CD14-positive monocyte (primary cell): ENCODE data around the gene ROBO1. TPM values are rescaled to one million over a fixed set of nuclear protein-coding genes. Genes with fewer than 3 reads are reported as not detected.

Source experiments
- DNase-seq, 3 donors: peaks; one replicate each; pipeline ENCODE4 v3.0.0-alpha.2; 2011 to 2022
- H2AFZ ChIP-seq: 2 replicates; pipeline ENCODE4 v1.6.0; 2012; ENCODE audit warnings: mild to moderate bottlenecking, low read depth, low read length, inconsistent platforms; ENCODE audit not compliant: insufficient read depth, poor library complexity, severe bottlenecking
- H3K27ac ChIP-seq, 2 donors: 1 replicate in 1 of 2; 2 replicates in 1 of 2; pipeline ENCODE4 v1.5.1; 2012 to 2013; ENCODE audit warnings: low read length in 2 of 2, control low read depth in 1 of 2, inconsistent platforms in 1 of 2, low read depth in 1 of 2, mild to moderate bottlenecking in 1 of 2
- H3K27me3 ChIP-seq, 2 donors: one replicate each; pipeline versions ENCODE4 v1.6.0 to v1.6.1; 2011 to 2013; ENCODE audit warnings: low read length in 2 of 2; ENCODE audit not compliant: control insufficient read depth in 2 of 2, insufficient read depth in 2 of 2
- H3K36me3 ChIP-seq, 2 donors: replicated peaks in 1 of 2; 1 replicate in 1 of 2; 2 replicates in 1 of 2; pipeline versions ENCODE4 v1.5.1 to v1.6.1; 2012 to 2013; ENCODE audit warnings: low read length in 2 of 2, control low read depth in 1 of 2, inconsistent platforms in 1 of 2, mild to moderate bottlenecking in 1 of 2; ENCODE audit not compliant: insufficient read depth in 2 of 2, control insufficient read depth in 1 of 2
- H3K4me1 ChIP-seq, 2 donors: 1 replicate in 1 of 2; 2 replicates in 1 of 2; pipeline versions ENCODE4 v1.5.1 to v1.6.1; 2012 to 2013; ENCODE audit warnings: low read length in 2 of 2, control low read depth in 1 of 2, inconsistent platforms in 1 of 2, mild to moderate bottlenecking in 1 of 2, moderate library complexity in 1 of 2; ENCODE audit not compliant: insufficient read depth in 2 of 2, control insufficient read depth in 1 of 2
- H3K4me2 ChIP-seq: replicated peaks from 2 replicates; pipeline ENCODE3; 2012; ENCODE audit warnings: low read length, moderate library complexity, mild to moderate bottlenecking; ENCODE audit not compliant: poor library complexity, severe bottlenecking; ENCODE audit errors: extremely low read depth
- H3K4me3 ChIP-seq, 3 experiments: fragments of 200-600 bp in 1 of 3; sonication (generic) in 1 of 3; replicated peaks in 1 of 3; 1 replicate in 2 of 3; 2 replicates in 1 of 3; pipeline ENCODE4 v1.5.1; 2011 to 2013; ENCODE audit warnings: low read length in 3 of 3, mild to moderate bottlenecking in 3 of 3, control low read depth in 2 of 3, low read depth in 2 of 3, inconsistent platforms in 1 of 3, moderate library complexity in 1 of 3
- H3K79me2 ChIP-seq: 2 replicates; pipeline ENCODE4 v1.6.0; 2012; ENCODE audit warnings: mild to moderate bottlenecking, control low read depth, inconsistent platforms, low read length, moderate library complexity; ENCODE audit not compliant: insufficient read depth
- H3K9ac ChIP-seq: 2 replicates; pipeline ENCODE4 v1.6.0; 2017; ENCODE audit warnings: low read length, mild to moderate bottlenecking; ENCODE audit not compliant: insufficient read depth, poor library complexity, severe bottlenecking
- H3K9me3 ChIP-seq, 2 donors: replicated peaks in 1 of 2; 1 replicate in 1 of 2; 2 replicates in 1 of 2; pipeline versions ENCODE4 v1.5.1 to v1.6.1; 2012 to 2013; ENCODE audit warnings: low read length in 2 of 2, control low read depth in 1 of 2; ENCODE audit not compliant: control insufficient read depth in 1 of 2, insufficient read depth in 1 of 2
- H4K20me1 ChIP-seq: 2 replicates; pipeline ENCODE4 v1.6.0; 2012; ENCODE audit warnings: mild to moderate bottlenecking, low read length, control low read depth, moderate library complexity; ENCODE audit not compliant: insufficient read depth
- H3K27ac Mint-ChIP-seq, 7 donors: one replicate each; pipeline ENCODE4 v1.8.0; 2020; ENCODE audit warnings: mild to moderate bottlenecking in 7 of 7, mixed read lengths in 7 of 7, moderate library complexity in 6 of 7, inconsistent platforms in 2 of 7
- H3K27me3 Mint-ChIP-seq, 3 donors: one replicate each; pipeline ENCODE4 v1.8.0; 2021 to 2022; ENCODE audit warnings: low read depth in 3 of 3, mild to moderate bottlenecking in 3 of 3, mixed read lengths in 3 of 3, moderate library complexity in 3 of 3, inconsistent platforms in 1 of 3
- H3K36me3 Mint-ChIP-seq, 2 donors: one replicate each; pipeline ENCODE4 v1.8.0; 2020; ENCODE audit warnings: mixed read lengths in 2 of 2, inconsistent platforms in 1 of 2, mild to moderate bottlenecking in 1 of 2
- H3K4me1 Mint-ChIP-seq: one replicate; pipeline ENCODE4 v1.8.0; 2020; ENCODE audit warnings: mild to moderate bottlenecking, mixed read lengths
- H3K4me3 Mint-ChIP-seq, 2 donors: one replicate each; pipeline ENCODE4 v1.8.0; 2020; ENCODE audit warnings: mild to moderate bottlenecking in 2 of 2, mixed read lengths in 2 of 2, moderate library complexity in 1 of 2
- H3K9me3 Mint-ChIP-seq, 7 donors: one replicate each; pipeline ENCODE4 v1.8.0; 2020 to 2022; ENCODE audit warnings: mixed read lengths in 7 of 7, mild to moderate bottlenecking in 6 of 7, moderate library complexity in 6 of 7, inconsistent platforms in 2 of 7
- WGBS: methylation state at CpG from one replicate; pipeline ENCODE4 v1.1.5; 2013; ENCODE audit warnings: missing lambda C conversion rate; ENCODE audit not compliant: insufficient coverage; 5-methylcytosine and 5-hydroxymethylcytosine counted together
- intact Hi-C, 2 donors: fragments of 100-400 bp; cut with micrococcal nuclease; formaldehyde crosslinking; loops; one replicate each; pipeline versions ENCODE4 v1.15.0 to v1.15.1; 2023
- polyA plus RNA-seq, 3 donors: library from polyadenylated mRNA; depleted of rRNA in 1 of 3; unstranded in 2 of 3; stranded (reverse) in 1 of 3; fragments of 300-500 nt in 2 of 3; fragments of >200 nt in 1 of 3; fragmentation: Illumina TruSeq in 2 of 3; gene quantifications; 1 replicate in 2 of 3; 2 replicates in 1 of 3; pipeline ENCODE4 v1.2.3, GENCODE V29; 2012 to 2021
- TF ChIP-seq, protein P1 (sequence below): fragments of 200-600 bp; IDR thresholded peaks from one replicate; pipeline ENCODE4 v1.8.0; 2022; ENCODE audit warnings: antibody characterized with exemption, mild to moderate bottlenecking

Gene ROBO1
- polyA plus RNA-seq, 3 donors = 0.09 to 0.10 TPM; not detected in 1

- TF ChIP-seq, protein P1, sequence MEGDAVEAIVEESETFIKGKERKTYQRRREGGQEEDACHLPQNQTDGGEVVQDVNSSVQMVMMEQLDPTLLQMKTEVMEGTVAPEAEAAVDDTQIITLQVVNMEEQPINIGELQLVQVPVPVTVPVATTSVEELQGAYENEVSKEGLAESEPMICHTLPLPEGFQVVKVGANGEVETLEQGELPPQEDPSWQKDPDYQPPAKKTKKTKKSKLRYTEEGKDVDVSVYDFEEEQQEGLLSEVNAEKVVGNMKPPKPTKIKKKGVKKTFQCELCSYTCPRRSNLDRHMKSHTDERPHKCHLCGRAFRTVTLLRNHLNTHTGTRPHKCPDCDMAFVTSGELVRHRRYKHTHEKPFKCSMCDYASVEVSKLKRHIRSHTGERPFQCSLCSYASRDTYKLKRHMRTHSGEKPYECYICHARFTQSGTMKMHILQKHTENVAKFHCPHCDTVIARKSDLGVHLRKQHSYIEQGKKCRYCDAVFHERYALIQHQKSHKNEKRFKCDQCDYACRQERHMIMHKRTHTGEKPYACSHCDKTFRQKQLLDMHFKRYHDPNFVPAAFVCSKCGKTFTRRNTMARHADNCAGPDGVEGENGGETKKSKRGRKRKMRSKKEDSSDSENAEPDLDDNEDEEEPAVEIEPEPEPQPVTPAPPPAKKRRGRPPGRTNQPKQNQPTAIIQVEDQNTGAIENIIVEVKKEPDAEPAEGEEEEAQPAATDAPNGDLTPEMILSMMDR = no peak
- no peaks in the 10 kb centered on the region for H3K36me3 Mint-ChIP-seq
- no peak for DNase-seq
- no peak overlapping the region for H3K27ac ChIP-seq
- no peak overlapping the region for H3K9ac ChIP-seq
- H3K79me2 ChIP-seq = no peaks in the 10 kb centered on the region
- H3K27me3 ChIP-seq = no peaks in the 10 kb centered on the region
- H3K9me3 ChIP-seq = no peaks in the 10 kb centered on the region
- intact Hi-C loops = no loop called here
- H3K4me3 Mint-ChIP-seq = no peak overlapping the region
- H3K27me3 Mint-ChIP-seq = no peaks in the 10 kb centered on the region
- no peaks in the 10 kb centered on the region for H3K9me3 Mint-ChIP-seq
- no peaks in the 10 kb centered on the region for H3K36me3 ChIP-seq
- no peaks in the 10 kb centered on the region for H3K4me1 ChIP-seq
- H3K4me2 ChIP-seq = no peak overlapping the region
- H4K20me1 ChIP-seq = no peaks in the 10 kb centered on the region
- no peak overlapping the region for H3K27ac Mint-ChIP-seq
- H2AFZ ChIP-seq = no peak overlapping the region
- no peak overlapping the region for H3K4me3 ChIP-seq
- H3K4me1 Mint-ChIP-seq = no peaks in the 10 kb centered on the region
Observed at GRCh38 chr3:78749056-78749455, 1018.7 kb downstream of the ROBO1 start.

- Histone ChIP-seq H3K27me3 (no peaks in the 10 kb centered on the region), H3K4me1 (no peaks in the 10 kb centered on the region), H3K4me3 (no peak overlapping the region), H2AFZ (no peak overlapping the region), H3K9me3 (no peaks in the 10 kb centered on the region), H3K4me2 (no peak overlapping the region), H3K27ac (no peak overlapping the region), H3K9ac (no peak overlapping the region), H3K79me2 (no peaks in the 10 kb centered on the region), H4K20me1 (no peaks in the 10 kb centered on the region), H3K36me3 (no peaks in the 10 kb centered on the region)
- intact Hi-C loops = no loop called here
- H3K36me3 Mint-ChIP-seq = no peaks in the 10 kb centered on the region
- no peak for DNase-seq
- WGBS = 91% methylated on average over 4 of the region's 5 CpGs
- TF ChIP-seq, protein P1 = no peak
- no peaks in the 10 kb centered on the region for H3K27me3 Mint-ChIP-seq
- H3K27ac Mint-ChIP-seq = no peak overlapping the region
- no peaks in the 10 kb centered on the region for H3K9me3 Mint-ChIP-seq
- no peaks in the 10 kb centered on the region for H3K4me1 Mint-ChIP-seq
- H3K4me3 Mint-ChIP-seq = no peak overlapping the region
Observed at GRCh38 chr3:78745847-78746246, 1022.0 kb downstream of the ROBO1 start.
